ENCODE results near the gene KRT25.
"Not testable (repeated sequence)": the region's sequence is repeated elsewhere in the genome, so short reads cannot be mapped to it uniquely, and the experiment has no call there.

KRT25 gene

DNA sequence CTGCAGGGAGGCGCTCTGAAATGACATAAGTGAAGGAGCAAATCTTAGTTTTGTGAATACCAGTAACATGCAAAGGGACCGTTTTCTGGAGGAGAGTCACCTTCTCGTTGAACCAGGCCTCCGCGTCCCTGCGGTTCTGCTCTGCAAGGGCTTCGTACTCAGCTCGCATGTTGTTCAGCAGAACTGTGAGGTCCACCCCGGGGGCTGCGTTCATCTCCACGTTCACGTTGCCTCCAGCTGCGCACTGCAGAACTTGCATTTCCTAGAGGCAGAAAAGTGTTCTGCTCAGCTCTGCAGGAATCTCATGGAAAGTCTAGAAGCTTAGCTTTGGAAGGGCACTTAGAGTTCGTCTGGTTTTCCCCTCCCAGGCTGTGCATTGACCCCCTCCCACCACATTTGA, 4.1 kb downstream of the KRT25 start:
- no peak for DNase-seq

DNA sequence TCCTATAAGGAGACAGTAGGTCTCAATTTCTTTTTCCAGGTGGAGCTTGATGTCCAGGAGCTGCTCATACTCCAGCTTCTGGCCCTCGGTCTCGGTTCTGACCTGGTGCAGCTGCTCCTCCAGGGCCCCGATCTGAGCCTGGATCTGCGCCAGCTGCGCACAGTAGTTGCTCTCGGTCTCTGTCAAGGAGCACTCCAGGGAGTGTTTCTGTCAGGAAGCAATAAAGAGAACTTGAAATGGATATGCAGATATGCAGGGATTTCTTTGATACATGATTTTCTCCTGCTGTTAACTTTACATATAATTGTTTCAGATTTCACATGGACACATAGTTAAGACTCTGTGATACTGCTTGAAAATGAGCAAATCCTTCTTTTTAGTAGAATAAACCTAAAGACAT, 4.7 kb downstream of the KRT25 start:
- DNase-seq = no peak

DNA sequence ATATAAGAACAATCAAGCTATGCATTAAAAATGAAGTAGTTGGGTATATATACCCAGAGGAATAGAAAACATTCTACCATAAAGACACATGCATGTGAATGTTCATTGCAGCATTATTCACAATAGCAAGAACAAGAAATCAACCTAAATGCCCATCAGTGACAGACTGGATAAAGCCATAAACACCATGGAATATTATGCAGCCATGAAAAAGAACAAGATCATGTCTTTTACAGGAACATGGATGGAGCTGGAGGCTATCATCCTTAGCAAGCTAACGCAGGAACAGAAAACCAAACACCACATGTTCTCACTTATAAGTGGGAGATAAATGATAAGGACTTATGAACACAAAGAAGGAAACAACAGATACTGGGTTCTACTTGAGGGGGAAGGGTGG, 6.5 kb downstream of the KRT25 start:
- DNase-seq = not testable (repeated sequence)

GRCh38 chr17:40738553-40738952, 16.6 kb downstream of the KRT25 start:
- DNase-seq = no peak

- DNase-seq = no peak
Measured at GRCh38 chr17:40735016-40735415, 20.1 kb downstream of the KRT25 start.

GRCh38 chr17:40734018-40734417, 21.1 kb downstream of the KRT25 start:
- no peak for DNase-seq

DNA sequence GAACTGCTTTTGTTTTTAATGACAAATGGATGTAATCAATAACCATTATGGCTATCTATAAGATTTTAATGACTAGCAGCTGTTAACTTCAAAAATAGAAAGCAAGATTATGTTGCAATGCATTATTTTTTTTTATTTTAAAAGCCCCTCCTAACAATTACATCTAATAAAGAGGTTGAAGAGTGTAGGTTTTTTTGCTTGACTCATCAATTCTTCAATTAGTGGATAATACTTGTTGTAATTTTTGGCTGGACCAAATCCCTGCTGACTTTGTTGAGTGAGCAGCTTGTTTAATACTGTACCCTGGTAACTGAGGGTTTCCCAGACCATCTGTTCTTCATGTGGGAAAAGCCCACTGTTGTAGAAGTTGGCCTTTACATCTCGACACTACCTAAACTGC, 24.2 kb downstream of the KRT25 start:
- no peak for DNase-seq

GRCh38 chr17:40727447-40728231, 27.5 kb downstream of the KRT25 start:
- DNase-seq = no peak

DNA sequence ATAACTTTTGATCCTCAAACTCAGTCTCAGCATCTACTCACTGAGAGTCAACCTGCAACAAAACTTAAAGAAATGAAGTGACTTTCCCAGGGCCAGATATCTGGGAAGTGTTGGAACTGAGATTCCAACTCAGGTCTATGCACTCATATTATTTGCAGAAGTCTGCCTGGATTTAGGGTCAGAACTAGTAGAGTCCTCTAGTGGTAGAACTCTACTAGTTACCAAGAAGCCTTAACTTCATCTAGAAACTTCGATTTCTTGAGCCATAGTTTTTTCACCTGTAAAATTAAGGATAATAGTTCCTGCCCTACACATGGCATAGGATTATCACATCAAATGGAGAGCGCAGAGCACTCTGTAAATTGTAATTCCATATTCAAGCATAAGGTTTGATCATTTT, 28.2 kb downstream of the KRT25 start:
- DNase-seq = no peak

GRCh38 chr17:40724656-40725055, 30.5 kb downstream of the KRT25 start:
- DNase-seq = no peak

GRCh38 chr17:40722241-40722640, 32.9 kb downstream of the KRT25 start:
- no peak for DNase-seq

- DNase-seq = no peak
Measured at GRCh38 chr17:40720899-40721298, 34.2 kb downstream of the KRT25 start.

- no peak for DNase-seq
Measured at GRCh38 chr17:40718930-40719329, 36.2 kb downstream of the KRT25 start.

DNA sequence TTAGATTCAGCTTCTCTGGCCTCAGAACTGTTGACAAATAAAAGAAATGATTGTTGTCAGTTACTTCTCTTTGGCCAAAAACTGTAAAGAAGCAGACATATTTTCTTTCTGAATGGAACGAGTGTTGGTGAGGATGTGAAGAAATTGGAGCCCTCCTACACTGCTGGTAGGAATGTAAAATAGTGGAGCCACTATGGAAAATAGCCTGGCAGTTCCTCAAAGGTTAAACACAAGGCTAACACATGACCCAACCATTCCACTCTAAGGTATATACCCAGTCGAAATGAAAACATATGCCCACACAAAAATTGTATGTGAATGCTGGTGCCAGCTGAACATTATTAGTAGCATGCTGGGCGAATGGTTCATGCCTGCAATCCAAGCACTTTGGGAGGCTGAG, 37.4 kb downstream of the KRT25 start:
- no peak for DNase-seq

DNA sequence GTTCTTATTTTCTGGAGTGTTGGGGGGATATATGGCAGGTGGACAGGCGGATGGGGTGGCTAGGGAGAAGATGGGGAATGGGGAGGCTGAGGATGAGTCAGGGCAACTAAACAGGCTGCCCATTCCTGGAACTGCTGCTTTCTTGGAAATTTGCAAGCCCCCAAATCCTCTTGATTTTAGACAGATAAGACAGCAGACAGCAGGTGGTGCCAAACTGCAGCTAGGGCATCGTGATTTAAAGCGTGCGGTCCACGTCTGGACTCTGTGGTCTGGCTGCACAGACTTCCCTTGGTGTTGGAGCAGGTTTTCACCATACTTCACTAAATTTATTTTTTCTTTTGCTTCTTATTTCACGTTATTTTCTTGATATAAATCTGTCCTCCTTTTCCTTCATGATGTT, 40.7 kb downstream of the KRT25 start:
- DNase-seq = no peak

GRCh38 chr17:40707745-40708144, 47.4 kb downstream of the KRT25 start:
- no peak for DNase-seq

DNA sequence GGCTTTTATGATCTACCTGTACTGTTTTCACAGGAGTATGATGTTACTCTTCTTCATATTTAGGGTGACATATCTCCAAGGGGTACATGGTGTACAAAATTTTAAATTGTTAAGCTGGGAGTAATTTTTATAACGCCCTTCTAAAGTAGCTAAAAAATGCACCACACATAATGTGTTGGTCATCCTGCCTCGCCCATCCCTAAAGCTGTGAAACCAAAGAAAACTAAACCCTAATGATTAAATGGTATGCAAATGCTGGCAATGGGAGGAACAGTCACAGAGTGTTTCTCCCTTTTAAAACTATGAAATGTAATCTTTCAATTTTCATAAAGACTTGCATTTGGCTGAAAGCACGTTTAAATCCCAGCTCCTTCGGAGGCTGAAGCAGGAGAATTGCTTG, 49.5 kb downstream of the KRT25 start:
- no peak for DNase-seq

DNA sequence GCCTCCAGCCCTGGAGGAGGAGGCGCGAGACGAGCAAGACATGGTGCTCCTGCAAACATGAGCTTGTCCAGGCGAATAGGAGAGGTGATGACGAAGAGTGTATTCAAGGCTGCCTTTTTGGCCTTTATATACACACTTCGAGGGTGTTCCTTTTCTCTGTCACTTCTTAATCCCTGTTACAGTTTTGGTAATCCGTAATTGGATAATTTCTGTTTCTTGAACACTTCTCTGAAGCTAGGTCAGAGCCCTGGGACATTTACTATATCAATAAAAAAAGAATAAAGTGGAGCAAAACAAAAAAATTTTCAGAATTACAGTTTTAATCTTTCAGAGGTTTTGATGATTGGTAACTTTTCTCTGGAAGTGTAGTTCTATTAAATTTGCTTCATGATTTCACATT, 51.5 kb downstream of the KRT25 start, which contains the start of gene KRT24:
KRT24 (minus strand) TSS at position 101 of the 400 bp plus-strand sequence; CDS start at position 42, 59 bp downstream.
- DNase-seq = no peak

- no peak for DNase-seq
Measured at GRCh38 chr17:40702271-40702670, 52.9 kb downstream of the KRT25 start.

DNA sequence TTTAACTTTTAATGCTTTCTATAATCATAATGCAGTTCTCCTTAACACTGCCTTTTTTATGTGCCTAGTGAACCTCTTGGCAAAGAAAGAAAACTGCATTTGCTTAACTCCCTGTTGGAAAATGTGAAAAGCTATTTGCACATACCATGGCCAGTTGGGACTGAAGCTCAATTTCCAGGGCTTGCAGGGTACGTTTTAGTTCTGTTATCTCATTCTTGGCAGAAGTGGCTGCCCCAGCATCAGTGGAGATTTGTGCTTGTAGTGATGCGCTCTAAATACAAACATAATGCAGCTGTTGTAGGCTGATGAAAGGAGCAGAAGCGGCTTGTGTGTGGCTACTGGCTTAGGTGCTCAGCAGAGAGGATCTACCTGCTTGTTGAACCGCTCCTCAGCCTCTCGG, 55.3 kb downstream of the KRT25 start:
- DNase-seq = no peak

DNA sequence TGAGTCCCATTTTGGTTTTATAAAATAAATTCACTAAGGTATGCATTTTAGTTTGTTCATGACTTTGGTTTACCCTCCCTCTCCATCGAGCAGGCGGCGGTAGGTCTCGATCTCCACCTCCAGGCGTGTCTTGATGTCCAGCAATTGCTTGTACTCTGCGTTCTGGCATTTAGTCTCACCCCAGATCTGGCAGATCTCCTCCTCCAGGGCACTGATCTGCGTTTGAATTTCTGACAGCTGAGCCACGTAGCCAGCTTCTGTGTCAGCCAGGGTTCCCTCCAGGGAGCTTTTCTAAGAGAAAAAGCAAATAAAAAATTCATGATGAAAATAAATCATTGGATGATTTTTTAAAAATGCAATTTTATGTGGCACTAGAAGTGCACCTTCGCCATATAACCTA, 55.8 kb downstream of the KRT25 start:
- DNase-seq = no peak
